ENCODE measurements around the gene LMNTD2. TPM values are rescaled to one million over a fixed set of nuclear protein-coding genes. Genes with fewer than 3 reads are reported as not detected.

Gene LMNTD2
- total and polyA plus RNA-seq, 2 of the 13 experiments (the other 11 are each of a cell fraction or from before 2014, with no cell fraction given) = 1.1 to 3.1 TPM

GRCh38 chr11:587546-587945, 27.0 kb upstream of the LMNTD2 start (continued):
- no peak for TF ChIP-seq NR0B2 (CRISPR knock-in tag; IDR thresholded peaks at IDR 0.05)
- 0 out of 2 replicates have a peak, but pooled peaks have one; percentile 7 for TF ChIP-seq ZFX (CRISPR knock-in tag; IDR thresholded peaks at IDR 0.05; ENCODE audit: low read depth)
- no peak for TF ChIP-seq POLR2G (IDR thresholded peaks at IDR 0.05; ENCODE audit: low read depth, low read length)
- no peak for TF ChIP-seq ZNF33A (CRISPR knock-in tag; IDR thresholded peaks at IDR 0.05; ENCODE audit: borderline replicate concordance)
- TF ChIP-seq, protein P1, sequence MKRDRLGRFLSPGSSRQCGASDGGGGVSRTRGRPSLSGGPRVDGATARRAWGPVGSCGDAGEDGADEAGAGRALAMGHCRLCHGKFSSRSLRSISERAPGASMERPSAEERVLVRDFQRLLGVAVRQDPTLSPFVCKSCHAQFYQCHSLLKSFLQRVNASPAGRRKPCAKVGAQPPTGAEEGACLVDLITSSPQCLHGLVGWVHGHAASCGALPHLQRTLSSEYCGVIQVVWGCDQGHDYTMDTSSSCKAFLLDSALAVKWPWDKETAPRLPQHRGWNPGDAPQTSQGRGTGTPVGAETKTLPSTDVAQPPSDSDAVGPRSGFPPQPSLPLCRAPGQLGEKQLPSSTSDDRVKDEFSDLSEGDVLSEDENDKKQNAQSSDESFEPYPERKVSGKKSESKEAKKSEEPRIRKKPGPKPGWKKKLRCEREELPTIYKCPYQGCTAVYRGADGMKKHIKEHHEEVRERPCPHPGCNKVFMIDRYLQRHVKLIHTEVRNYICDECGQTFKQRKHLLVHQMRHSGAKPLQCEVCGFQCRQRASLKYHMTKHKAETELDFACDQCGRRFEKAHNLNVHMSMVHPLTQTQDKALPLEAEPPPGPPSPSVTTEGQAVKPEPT (CRISPR knock-in tag; IDR thresholded peaks at IDR 0.05; ENCODE audit: low read depth) = no peak
- TF ChIP-seq KDM5B (CRISPR knock-in tag; IDR thresholded peaks at IDR 0.05; ENCODE audit: borderline replicate concordance) = peak; percentile 62; the same call in 1 of the 2 replicates
- TF ChIP-seq ZNF570 (CRISPR knock-in tag; IDR thresholded peaks at IDR 0.05; ENCODE audit: borderline replicate concordance) = no peak
- no peak for TF ChIP-seq RXRA (CRISPR knock-in tag; IDR thresholded peaks at IDR 0.05)
- no peak for TF ChIP-seq MTF1 (CRISPR knock-in tag; IDR thresholded peaks at IDR 0.05)
- no peak for TF ChIP-seq MEIS1 (CRISPR knock-in tag; IDR thresholded peaks at IDR 0.05; ENCODE audit: borderline replicate concordance)
- no peak for TF ChIP-seq SNRNP70 (IDR thresholded peaks at IDR 0.05; ENCODE audit: low read depth, low read length)
- TF ChIP-seq, protein P2, sequence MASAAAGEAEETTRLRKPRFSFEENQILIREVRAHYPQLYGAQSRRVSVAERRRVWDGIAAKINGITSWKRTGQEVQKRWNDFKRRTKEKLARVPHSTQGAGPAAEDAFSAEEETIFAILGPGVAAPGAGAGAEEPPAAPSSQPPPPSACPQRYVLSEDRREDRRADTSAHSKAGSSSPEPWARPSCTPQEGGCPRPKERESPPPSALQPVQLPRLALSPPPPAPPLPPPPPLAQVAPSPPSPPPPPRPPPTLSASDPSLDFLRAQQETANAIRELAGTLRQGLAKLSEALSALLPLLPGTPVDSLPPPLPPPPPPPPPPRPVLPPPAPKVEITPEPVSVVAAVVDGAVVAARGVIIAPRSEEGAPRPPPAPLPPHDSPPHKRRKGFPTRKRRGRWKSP (CRISPR knock-in tag; IDR thresholded peaks at IDR 0.05) = no peak
- no peak for TF ChIP-seq FLYWCH1 (CRISPR knock-in tag; IDR thresholded peaks at IDR 0.05)
- TF ChIP-seq, protein P3, sequence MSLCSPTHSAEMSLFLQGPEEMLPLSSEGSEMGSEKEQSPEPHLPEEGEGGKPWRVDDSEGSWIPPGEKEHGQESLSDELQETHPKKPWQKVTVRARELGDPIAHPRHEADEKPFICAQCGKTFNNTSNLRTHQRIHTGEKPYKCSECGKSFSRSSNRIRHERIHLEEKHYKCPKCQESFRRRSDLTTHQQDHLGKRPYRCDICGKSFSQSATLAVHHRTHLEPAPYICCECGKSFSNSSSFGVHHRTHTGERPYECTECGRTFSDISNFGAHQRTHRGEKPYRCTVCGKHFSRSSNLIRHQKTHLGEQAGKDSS (CRISPR knock-in tag; IDR thresholded peaks at IDR 0.05; ENCODE audit: borderline replicate concordance, low read depth) = no peak
- TF ChIP-seq ZNF143 (CRISPR knock-in tag; IDR thresholded peaks at IDR 0.05) = peak; percentile 3; the same call in 1 of the 2 replicates
- TF ChIP-seq YY1 (IDR thresholded peaks at IDR 0.05; ENCODE audit: insufficient read depth, insufficient replicate concordance, low read depth, low read length) = peak; percentile 29
- TF ChIP-seq CBFB (CRISPR knock-in tag; IDR thresholded peaks at IDR 0.05) = 0 out of 2 replicates have a peak, but pooled peaks have one; percentile 17
- no peak for TF ChIP-seq HBP1 (CRISPR knock-in tag; IDR thresholded peaks at IDR 0.05; ENCODE audit: low read depth)
- no peak for TF ChIP-seq TRIM22 (IDR thresholded peaks at IDR 0.05)
- no peak for TF ChIP-seq ZNF296 (CRISPR knock-in tag; conservative IDR thresholded peaks at IDR 0.05)
- TF ChIP-seq, protein P4, sequence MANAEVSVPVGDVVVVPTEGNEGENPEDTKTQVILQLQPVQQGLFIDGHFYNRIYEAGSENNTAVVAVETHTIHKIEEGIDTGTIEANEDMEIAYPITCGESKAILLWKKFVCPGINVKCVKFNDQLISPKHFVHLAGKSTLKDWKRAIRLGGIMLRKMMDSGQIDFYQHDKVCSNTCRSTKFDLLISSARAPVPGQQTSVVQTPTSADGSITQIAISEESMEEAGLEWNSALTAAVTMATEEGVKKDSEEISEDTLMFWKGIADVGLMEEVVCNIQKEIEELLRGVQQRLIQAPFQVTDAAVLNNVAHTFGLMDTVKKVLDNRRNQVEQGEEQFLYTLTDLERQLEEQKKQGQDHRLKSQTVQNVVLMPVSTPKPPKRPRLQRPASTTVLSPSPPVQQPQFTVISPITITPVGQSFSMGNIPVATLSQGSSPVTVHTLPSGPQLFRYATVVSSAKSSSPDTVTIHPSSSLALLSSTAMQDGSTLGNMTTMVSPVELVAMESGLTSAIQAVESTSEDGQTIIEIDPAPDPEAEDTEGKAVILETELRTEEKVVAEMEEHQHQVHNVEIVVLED (CRISPR knock-in tag; IDR thresholded peaks at IDR 0.05; ENCODE audit: borderline replicate concordance) = no peak
- TF ChIP-seq HDAC2 (CRISPR knock-in tag; IDR thresholded peaks at IDR 0.05) = no peak

All from HepG2 (cell line).